RWPE2 (cell line): ENCODE results near the gene GOLM1.

ENCODE experiments used
- ATAC-seq: fragments of 200-7000 bp; cut with Tn5 transposase; 3 replicates; pipeline ENCODE4 v1.9.1; 2021; ENCODE audit warnings: low read depth
- DNase-seq: peaks from one replicate; pipeline ENCODE4 v3.0.0-alpha.2; 2020; ENCODE audit warnings: low spot score
- H3K27ac ChIP-seq: fragments of 450-650 bp; 2 replicates; pipeline ENCODE4 v1.5.1; 2017; ENCODE audit warnings: mild to moderate bottlenecking; ENCODE audit not compliant: poor library complexity, severe bottlenecking
- H3K27me3 ChIP-seq: fragments of 250-450 bp; sonication (Bioruptor Pico); 2 replicates; pipeline ENCODE4 v1.5.1; 2021; ENCODE audit warnings: mild to moderate bottlenecking, moderate library complexity; ENCODE audit not compliant: insufficient read depth, poor library complexity, severe bottlenecking
- H3K36me3 ChIP-seq: fragments of 250-450 bp; sonication (Bioruptor Pico); 2 replicates; pipeline ENCODE4 v1.5.1; 2020; ENCODE audit warnings: low read depth, mild to moderate bottlenecking, moderate library complexity
- H3K4me1 ChIP-seq: fragments of 250-450 bp; sonication (Bioruptor Pico); 2 replicates; pipeline ENCODE4 v1.5.1; 2021; ENCODE audit warnings: mild to moderate bottlenecking, moderate library complexity; ENCODE audit not compliant: insufficient read depth, poor library complexity, severe bottlenecking
- H3K4me3 ChIP-seq: fragments of 250-450 bp; sonication (Bioruptor Pico); 2 replicates; pipeline ENCODE4 v1.5.1; 2021; ENCODE audit warnings: mild to moderate bottlenecking, moderate library complexity; ENCODE audit not compliant: severe bottlenecking
- H3K9me3 ChIP-seq: fragments of 250-450 bp; sonication (Bioruptor Pico); 2 replicates; pipeline ENCODE4 v1.5.1; 2021; ENCODE audit warnings: mild to moderate bottlenecking, moderate library complexity; ENCODE audit not compliant: severe bottlenecking
- TF ChIP-seq, protein P1 (sequence below): fragments of 450-650 bp; IDR thresholded peaks from one replicate; pipeline ENCODE4 v1.5.1; 2017; ENCODE audit warnings: mild to moderate bottlenecking, moderate library complexity; ENCODE audit not compliant: poor library complexity, severe bottlenecking

Gene GOLM1

DNA sequence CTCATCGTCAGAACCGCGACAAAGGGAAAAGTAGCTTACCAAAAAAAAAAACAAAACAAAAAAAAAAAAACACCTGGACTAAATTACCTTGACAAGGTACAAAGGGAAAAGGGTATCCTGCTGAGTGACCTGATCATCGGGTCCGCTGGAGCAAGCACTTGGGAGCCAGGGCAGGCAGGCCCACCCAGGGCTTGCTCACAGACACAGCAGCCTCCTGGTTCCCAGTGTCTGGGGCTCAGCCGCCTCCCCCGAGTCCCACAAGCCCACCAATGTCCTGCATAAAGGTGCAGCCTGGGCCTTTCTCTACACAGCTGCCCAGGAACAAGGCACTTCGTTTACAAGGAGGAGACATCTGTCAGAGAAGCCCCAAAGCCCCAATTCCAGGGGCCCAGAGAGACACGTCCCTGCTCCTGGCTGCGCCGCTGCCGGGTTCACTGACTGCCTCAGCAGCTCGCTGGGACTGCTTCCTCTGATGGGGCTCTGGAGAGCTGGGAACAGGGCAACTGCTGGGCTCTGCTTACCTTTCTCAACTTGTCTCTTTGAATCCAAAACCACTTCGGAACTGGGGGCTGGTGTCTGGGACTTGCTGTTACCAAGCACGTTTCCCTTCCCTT lies 63.4 kb downstream of the GOLM1 start:
- no peaks in the 10 kb centered on the region for H3K27me3 ChIP-seq
- peaks cover 11% of the 10 kb centered on the region for H3K36me3 ChIP-seq
- no peak overlapping the region for H3K27ac ChIP-seq
- H3K4me3 ChIP-seq: no peak overlapping the region
- TF ChIP-seq, protein P1, sequence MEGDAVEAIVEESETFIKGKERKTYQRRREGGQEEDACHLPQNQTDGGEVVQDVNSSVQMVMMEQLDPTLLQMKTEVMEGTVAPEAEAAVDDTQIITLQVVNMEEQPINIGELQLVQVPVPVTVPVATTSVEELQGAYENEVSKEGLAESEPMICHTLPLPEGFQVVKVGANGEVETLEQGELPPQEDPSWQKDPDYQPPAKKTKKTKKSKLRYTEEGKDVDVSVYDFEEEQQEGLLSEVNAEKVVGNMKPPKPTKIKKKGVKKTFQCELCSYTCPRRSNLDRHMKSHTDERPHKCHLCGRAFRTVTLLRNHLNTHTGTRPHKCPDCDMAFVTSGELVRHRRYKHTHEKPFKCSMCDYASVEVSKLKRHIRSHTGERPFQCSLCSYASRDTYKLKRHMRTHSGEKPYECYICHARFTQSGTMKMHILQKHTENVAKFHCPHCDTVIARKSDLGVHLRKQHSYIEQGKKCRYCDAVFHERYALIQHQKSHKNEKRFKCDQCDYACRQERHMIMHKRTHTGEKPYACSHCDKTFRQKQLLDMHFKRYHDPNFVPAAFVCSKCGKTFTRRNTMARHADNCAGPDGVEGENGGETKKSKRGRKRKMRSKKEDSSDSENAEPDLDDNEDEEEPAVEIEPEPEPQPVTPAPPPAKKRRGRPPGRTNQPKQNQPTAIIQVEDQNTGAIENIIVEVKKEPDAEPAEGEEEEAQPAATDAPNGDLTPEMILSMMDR: no peak
- ATAC-seq (no peak), DNase-seq (no peak)
- H3K4me1 ChIP-seq: no peaks in the 10 kb centered on the region
- no peaks in the 10 kb centered on the region for H3K9me3 ChIP-seq

DNA sequence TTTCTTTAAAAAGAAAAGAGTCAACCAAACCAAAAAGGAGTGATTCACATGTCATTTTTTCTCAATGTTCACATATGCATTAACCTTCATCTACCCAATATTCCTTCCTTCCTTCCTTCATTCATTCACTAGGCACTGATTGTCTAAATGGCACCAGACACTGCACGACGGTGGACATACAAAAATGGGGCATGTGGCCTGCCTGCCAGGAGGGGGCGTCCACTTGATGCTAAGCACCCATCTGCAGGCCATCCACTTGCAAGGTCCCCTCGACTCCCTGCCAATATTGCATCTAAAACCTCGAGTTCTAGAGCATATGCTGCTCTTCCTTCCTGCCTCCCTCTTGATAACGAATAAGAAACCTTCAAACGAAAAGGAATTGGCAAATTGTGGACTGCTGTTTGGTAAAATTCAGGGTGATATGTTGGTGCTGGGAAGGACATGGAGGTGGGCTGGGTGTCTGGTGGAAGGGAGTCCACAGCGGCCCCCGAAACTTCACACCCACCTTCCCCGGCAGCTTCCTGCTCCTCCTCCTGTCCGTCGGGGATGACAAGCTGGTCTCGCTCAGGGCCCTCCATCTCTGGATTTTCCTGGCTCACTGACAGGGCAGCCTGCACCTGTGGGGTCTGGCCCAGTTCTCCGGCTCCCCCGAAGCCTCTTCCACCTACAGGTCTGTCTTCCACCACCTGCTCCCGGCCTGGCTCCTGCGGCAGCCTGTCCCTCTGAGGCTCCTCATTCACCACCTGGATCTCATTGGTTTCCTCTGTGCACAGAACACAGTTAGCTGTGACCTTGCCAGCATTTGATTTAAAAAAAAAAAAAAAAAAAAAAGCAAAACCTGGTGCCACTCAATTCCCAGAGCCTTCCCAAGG lies 64.3 kb downstream of the GOLM1 start:
- Histone ChIP-seq H3K27ac (no peak overlapping the region), H3K27me3 (no peaks in the 10 kb centered on the region), H3K36me3 (peaks cover 11% of the 10 kb centered on the region), H3K4me3 (no peak overlapping the region), H3K4me1 (no peaks in the 10 kb centered on the region), H3K9me3 (no peaks in the 10 kb centered on the region)
- DNase-seq (no peak), ATAC-seq (peak; percentile 53; the same call in 2 of the 3 replicates)
- TF ChIP-seq, protein P1: peak; percentile 48

DNA sequence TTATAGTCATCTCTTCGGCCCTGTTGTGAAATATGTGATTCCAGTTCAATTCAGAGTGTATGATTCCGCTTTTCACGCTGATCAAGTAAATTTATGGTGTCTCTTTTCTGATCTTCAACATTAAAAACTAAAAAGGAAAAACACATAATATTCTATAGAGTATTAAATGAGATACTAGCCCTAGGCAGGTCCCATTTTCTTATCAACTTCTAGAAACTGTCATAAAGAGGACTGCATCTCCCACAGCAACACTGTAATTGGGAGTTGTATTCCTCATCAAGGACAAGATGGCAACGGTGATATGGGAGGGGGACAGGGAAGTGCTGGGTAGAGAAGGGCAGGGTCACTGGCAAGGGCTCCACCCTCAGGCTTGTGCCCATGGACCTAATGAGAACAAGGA lies 71.6 kb downstream of the GOLM1 start:
- TF ChIP-seq, protein P1: no peak
- no peaks in the 10 kb centered on the region for H3K4me1 ChIP-seq
- H3K4me3 ChIP-seq: no peak overlapping the region
- ATAC-seq (no peak), DNase-seq (no peak)
- no peaks in the 10 kb centered on the region for H3K27me3 ChIP-seq
- no peak overlapping the region for H3K27ac ChIP-seq
- peaks cover 33% of the 10 kb centered on the region for H3K36me3 ChIP-seq
- H3K9me3 ChIP-seq: no peaks in the 10 kb centered on the region

DNA sequence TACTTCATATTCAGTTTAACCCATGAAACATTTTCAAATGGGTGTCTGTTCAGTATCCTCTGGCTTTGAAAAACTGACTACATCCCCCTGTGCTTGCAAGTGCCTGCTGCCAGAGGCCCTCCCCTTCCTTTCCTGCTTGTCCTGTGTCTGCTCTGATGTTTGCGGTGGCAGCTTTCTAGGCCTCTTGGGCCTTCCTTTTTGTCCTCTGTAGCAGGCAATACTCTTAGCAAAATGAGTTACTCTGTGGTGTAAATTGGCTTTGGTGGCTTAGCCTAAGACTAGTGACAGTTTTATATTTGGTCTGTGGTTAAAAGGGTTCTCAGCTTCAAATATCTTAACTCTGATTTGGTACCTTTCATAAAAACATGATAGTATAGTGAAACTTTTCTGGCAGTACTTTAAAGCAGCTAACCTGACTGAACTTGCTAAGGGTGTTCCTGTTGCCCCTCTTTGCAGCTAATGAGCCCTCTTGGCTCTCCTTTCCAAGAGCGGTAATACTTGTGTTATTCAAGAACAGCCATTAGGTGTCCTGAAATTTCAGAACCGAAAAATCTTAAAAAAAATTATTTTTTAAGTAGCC lies 76.6 kb downstream of the GOLM1 start:
- no peak for ATAC-seq
- no peak for DNase-seq
- Histone ChIP-seq H3K4me1 (no peaks in the 10 kb centered on the region), H3K4me3 (no peak overlapping the region), H3K36me3 (peaks cover 78% of the 10 kb centered on the region), H3K27me3 (no peaks in the 10 kb centered on the region), H3K27ac (no peak overlapping the region), H3K9me3 (no peaks in the 10 kb centered on the region)
- TF ChIP-seq, protein P1: no peak
